GM12801 (cell line): Measurements from ENCODE around the gene ZFPM1.

ENCODE experiments used
- TF ChIP-seq, protein P1 (sequence below): IDR thresholded peaks from one replicate; pipeline ENCODE4 v1.5.1; 2011; ENCODE audit warnings: control low read depth; ENCODE audit not compliant: insufficient read length; ENCODE audit errors: extremely low read depth

ZFPM1 gene

GRCh38 chr16:88462396-88462795 is 9.3 kb downstream of the ZFPM1 start:
- TF ChIP-seq, protein P1, sequence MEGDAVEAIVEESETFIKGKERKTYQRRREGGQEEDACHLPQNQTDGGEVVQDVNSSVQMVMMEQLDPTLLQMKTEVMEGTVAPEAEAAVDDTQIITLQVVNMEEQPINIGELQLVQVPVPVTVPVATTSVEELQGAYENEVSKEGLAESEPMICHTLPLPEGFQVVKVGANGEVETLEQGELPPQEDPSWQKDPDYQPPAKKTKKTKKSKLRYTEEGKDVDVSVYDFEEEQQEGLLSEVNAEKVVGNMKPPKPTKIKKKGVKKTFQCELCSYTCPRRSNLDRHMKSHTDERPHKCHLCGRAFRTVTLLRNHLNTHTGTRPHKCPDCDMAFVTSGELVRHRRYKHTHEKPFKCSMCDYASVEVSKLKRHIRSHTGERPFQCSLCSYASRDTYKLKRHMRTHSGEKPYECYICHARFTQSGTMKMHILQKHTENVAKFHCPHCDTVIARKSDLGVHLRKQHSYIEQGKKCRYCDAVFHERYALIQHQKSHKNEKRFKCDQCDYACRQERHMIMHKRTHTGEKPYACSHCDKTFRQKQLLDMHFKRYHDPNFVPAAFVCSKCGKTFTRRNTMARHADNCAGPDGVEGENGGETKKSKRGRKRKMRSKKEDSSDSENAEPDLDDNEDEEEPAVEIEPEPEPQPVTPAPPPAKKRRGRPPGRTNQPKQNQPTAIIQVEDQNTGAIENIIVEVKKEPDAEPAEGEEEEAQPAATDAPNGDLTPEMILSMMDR, result no peak

DNA sequence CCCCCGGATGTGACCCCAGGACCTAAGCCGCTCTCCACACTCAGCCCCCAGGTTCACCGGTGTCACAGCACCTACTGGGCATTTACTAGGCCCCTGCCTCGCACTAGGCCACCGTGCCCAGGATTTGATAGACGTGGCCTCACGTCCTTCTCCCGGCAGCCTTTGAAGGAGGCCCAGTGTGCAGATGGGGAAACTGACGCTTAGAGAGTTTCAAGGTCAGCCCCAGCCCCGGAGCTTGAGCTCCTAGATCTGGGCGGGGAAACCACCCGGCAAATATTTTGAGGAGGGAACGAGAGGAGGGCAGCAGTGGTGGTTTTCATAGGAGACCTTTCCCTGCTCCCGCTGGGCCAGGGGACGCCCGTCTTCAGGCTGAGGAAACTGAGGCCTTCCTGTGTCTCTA is 10.3 kb downstream of the ZFPM1 start:
- TF ChIP-seq, protein P1, result no peak

GRCh38 chr16:88464447-88465318 is 11.6 kb downstream of the ZFPM1 start:
- TF ChIP-seq, protein P1, result no peak

- TF ChIP-seq, protein P1, result no peak
Observed at GRCh38 chr16:88465387-88465983, 12.4 kb downstream of the ZFPM1 start.

DNA sequence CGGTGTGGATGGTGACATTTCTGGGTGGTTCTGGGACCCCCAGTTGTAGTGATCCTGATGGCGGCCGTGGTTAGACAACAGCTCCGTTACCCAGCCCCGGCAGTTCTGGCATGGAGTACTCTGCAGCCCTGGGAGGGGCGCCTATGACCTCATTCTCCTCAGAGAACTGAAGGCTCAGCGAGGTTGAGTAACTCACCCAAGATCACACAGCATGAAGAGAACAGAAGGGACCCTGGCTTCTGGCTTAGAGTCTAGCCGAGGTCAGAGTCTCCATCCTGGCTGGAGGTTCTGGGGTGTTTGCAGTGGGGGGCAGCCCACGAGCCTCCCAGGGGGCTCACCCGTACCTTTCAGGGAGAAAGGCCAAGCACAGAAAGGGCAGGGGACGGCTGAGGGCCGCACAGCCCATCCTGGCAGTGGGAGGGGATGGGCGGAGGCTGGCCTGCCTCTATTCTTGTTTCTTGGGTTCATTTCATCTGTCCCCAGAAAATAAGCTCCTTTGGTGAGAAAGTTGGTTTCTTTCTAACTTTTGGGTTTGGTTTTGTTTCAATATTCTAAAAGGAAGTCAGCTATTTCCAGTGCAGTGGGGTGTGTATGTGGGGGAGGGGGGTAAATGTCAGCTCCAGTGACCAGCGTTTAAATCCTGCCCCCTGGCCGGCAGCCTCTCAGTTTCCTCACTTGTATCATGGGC is 13.2 kb downstream of the ZFPM1 start:
- TF ChIP-seq, protein P1, result no peak

GRCh38 chr16:88466949-88467348 is 13.9 kb downstream of the ZFPM1 start:
- TF ChIP-seq, protein P1, result no peak

GRCh38 chr16:88467541-88467944 is 14.5 kb downstream of the ZFPM1 start:
- TF ChIP-seq, protein P1, result no peak
